ENCODE data around the gene POLR2J.

DNA sequence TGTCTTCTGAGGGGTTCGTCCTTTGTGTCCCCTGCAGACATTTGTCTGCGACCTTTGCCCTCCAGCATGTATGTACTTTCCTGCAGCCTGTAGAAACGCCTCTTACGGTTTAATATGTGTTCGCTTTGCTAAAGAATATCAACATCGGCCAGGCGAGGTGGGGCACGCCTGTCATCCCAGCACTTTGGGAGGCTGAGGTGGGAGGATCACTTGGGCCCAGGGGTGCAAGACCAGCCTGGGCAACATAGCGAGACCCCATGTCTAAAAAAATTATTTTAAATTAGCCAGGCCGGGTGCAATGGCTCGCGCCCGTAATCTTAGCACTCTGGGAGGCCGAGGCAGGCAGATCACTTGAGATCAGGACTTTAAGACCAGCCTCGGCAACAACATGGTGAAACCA, 29.6 kb downstream of the POLR2J start:
- TF ChIP-seq POLR2AphosphoS5 (IDR thresholded peaks at IDR 0.05; ENCODE audit: low read depth, low read length) (no peak), CTCF (IDR thresholded peaks at IDR 0.05) (no peak), REST (IDR thresholded peaks at IDR 0.05; ENCODE audit: insufficient read depth in 1 of 2, low read depth in 2 of 2, low read length in 1 of 2) (no peak), SIN3A (IDR thresholded peaks at IDR 0.05; ENCODE audit: borderline replicate concordance, insufficient read depth, low read depth, low read length) (no peak)

Measured in Panc1 (cell line).